ENCODE data around the gene RNU1-1.
"Not testable (repeated sequence)": the region's sequence is repeated elsewhere in the genome, so short reads cannot be mapped to it uniquely, and the experiment has no call there.

RNU1-1 gene

GRCh38 chr1:16535487-16535886 is 21.4 kb upstream of the RNU1-1 start:
- H3K4me1 Mint-ChIP-seq = peaks cover 15 to 22% of the 10 kb centered on the region in 2 donors
- peak in 1 of 2 donors; percentile 11 for ATAC-seq (replicated peaks)
- peak overlapping the region; percentile 89 for H3K27ac Mint-ChIP-seq
- H3K4me3 Mint-ChIP-seq = peak overlapping the region; percentile 79 to 83
- not testable (repeated sequence) for H3K36me3 Mint-ChIP-seq, DNase-seq, H3K9me3 Mint-ChIP-seq
- peaks cover 15 to 31% of the 10 kb centered on the region in 2 donors for H3K27me3 Mint-ChIP-seq

GRCh38 chr1:16534829-16535456 is 20.9 kb upstream of the RNU1-1 start:
- Mint-ChIP-seq H3K4me1 (peaks cover 11 to 18% of the 10 kb centered on the region in 2 donors), H3K27ac (peak overlapping the region; percentile 89), H3K4me3 (peak overlapping the region; percentile 79 to 83), H3K27me3 (peaks cover 15 to 33% of the 10 kb centered on the region in 2 donors)
- H3K36me3 Mint-ChIP-seq, H3K9me3 Mint-ChIP-seq: not testable (repeated sequence)
- peak; percentile 70 to 85 for ATAC-seq (replicated peaks)
- DNase-seq = peak; percentile 44

- H3K36me3 Mint-ChIP-seq, DNase-seq, H3K27ac Mint-ChIP-seq, H3K9me3 Mint-ChIP-seq: not testable (repeated sequence)
- H3K4me3 Mint-ChIP-seq = peak overlapping the region; percentile 79 to 83
- peaks cover 11 to 18% of the 10 kb centered on the region in 2 donors for H3K4me1 Mint-ChIP-seq
- ATAC-seq (replicated peaks) = peak in 1 of 2 donors; percentile 22
- H3K27me3 Mint-ChIP-seq = peaks cover 15 to 37% of the 10 kb centered on the region in 2 donors
Measured at GRCh38 chr1:16534239-16534828, 20.2 kb upstream of the RNU1-1 start.

GRCh38 chr1:16532235-16532991 is 18.3 kb upstream of the RNU1-1 start:
- ATAC-seq (replicated peaks); H3K27ac Mint-ChIP-seq; H3K9me3 Mint-ChIP-seq; H3K4me3 Mint-ChIP-seq; H3K36me3 Mint-ChIP-seq; DNase-seq: not testable (repeated sequence)
- Mint-ChIP-seq H3K27me3 (peaks cover 15 to 37% of the 10 kb centered on the region in 2 donors), H3K4me1 (peaks cover 7 to 18% of the 10 kb centered on the region in 2 donors)

- H3K9me3 Mint-ChIP-seq; H3K4me3 Mint-ChIP-seq; H3K4me1 Mint-ChIP-seq; DNase-seq; ATAC-seq (replicated peaks); H3K27ac Mint-ChIP-seq; H3K36me3 Mint-ChIP-seq: not testable (repeated sequence)
- peaks cover 22 to 33% of the 10 kb centered on the region in 2 donors for H3K27me3 Mint-ChIP-seq
Measured at GRCh38 chr1:16528338-16528737, 14.3 kb upstream of the RNU1-1 start.

GRCh38 chr1:16525769-16526168 is 11.7 kb upstream of the RNU1-1 start:
- H3K27ac Mint-ChIP-seq; DNase-seq; H3K9me3 Mint-ChIP-seq; H3K4me1 Mint-ChIP-seq; H3K36me3 Mint-ChIP-seq; ATAC-seq (replicated peaks); H3K4me3 Mint-ChIP-seq: not testable (repeated sequence)
- peaks cover 14 to 21% of the 10 kb centered on the region in 2 donors for H3K27me3 Mint-ChIP-seq

GRCh38 chr1:16521679-16522078 is 7.6 kb upstream of the RNU1-1 start:
- not testable (repeated sequence) for ATAC-seq (replicated peaks); H3K36me3 Mint-ChIP-seq; DNase-seq; H3K9me3 Mint-ChIP-seq; H3K4me3 Mint-ChIP-seq; H3K27ac Mint-ChIP-seq
- H3K27me3 Mint-ChIP-seq = peaks cover 31 to 50% of the 10 kb centered on the region in 2 donors
- H3K4me1 Mint-ChIP-seq = peaks cover 2 to 13% of the 10 kb centered on the region in 2 donors

GRCh38 chr1:16521288-16521583 is 7.2 kb upstream of the RNU1-1 start:
- Mint-ChIP-seq H3K4me1 (peaks cover 2 to 13% of the 10 kb centered on the region in 2 donors), H3K27me3 (peaks cover 31 to 50% of the 10 kb centered on the region in 2 donors), H3K9me3 (no peaks in the 10 kb centered on the region), H3K4me3 (no peak overlapping the region), H3K27ac (no peak overlapping the region), H3K36me3 (no peaks in the 10 kb centered on the region)
- ATAC-seq (replicated peaks) = no peak
- no peak for DNase-seq

GRCh38 chr1:16520435-16521287 is 6.6 kb upstream of the RNU1-1 start:
- ATAC-seq (replicated peaks); H3K9me3 Mint-ChIP-seq; H3K36me3 Mint-ChIP-seq; DNase-seq: not testable (repeated sequence)
- peak overlapping the region; percentile 65 for H3K27ac Mint-ChIP-seq
- peaks cover 2 to 13% of the 10 kb centered on the region in 2 donors for H3K4me1 Mint-ChIP-seq
- H3K4me3 Mint-ChIP-seq = peak overlapping the region; percentile 39 to 65
- peaks cover 31 to 50% of the 10 kb centered on the region in 2 donors for H3K27me3 Mint-ChIP-seq

GRCh38 chr1:16519255-16519951 is 5.3 kb upstream of the RNU1-1 start:
- not testable (repeated sequence) for ATAC-seq (replicated peaks); H3K9me3 Mint-ChIP-seq; DNase-seq; H3K36me3 Mint-ChIP-seq; H3K4me3 Mint-ChIP-seq; H3K27ac Mint-ChIP-seq
- H3K4me1 Mint-ChIP-seq = peaks cover 2 to 13% of the 10 kb centered on the region in 2 donors
- peaks cover 25 to 44% of the 10 kb centered on the region in 2 donors for H3K27me3 Mint-ChIP-seq

GRCh38 chr1:16518913-16519254 is 4.8 kb upstream of the RNU1-1 start:
- H3K9me3 Mint-ChIP-seq; H3K4me3 Mint-ChIP-seq; ATAC-seq (replicated peaks); H3K27ac Mint-ChIP-seq; H3K36me3 Mint-ChIP-seq; DNase-seq: not testable (repeated sequence)
- Mint-ChIP-seq H3K27me3 (peaks cover 24 to 41% of the 10 kb centered on the region in 2 donors), H3K4me1 (peaks cover 2 to 13% of the 10 kb centered on the region in 2 donors)

GRCh38 chr1:16516694-16517410 is 2.8 kb upstream of the RNU1-1 start:
- not testable (repeated sequence) for H3K36me3 Mint-ChIP-seq; H3K4me3 Mint-ChIP-seq; ATAC-seq (replicated peaks); H3K9me3 Mint-ChIP-seq; H3K27ac Mint-ChIP-seq; DNase-seq
- H3K27me3 Mint-ChIP-seq = peaks cover 24 to 41% of the 10 kb centered on the region in 2 donors
- H3K4me1 Mint-ChIP-seq = peaks cover 2 to 13% of the 10 kb centered on the region in 2 donors

GRCh38 chr1:16513412-16514106 is 526 bp downstream of the RNU1-1 start:
- H3K4me1 Mint-ChIP-seq, H3K27ac Mint-ChIP-seq, H3K9me3 Mint-ChIP-seq, H3K4me3 Mint-ChIP-seq, H3K36me3 Mint-ChIP-seq: not testable (repeated sequence)
- peaks cover 5 to 17% of the 10 kb centered on the region in 2 donors for H3K27me3 Mint-ChIP-seq
- DNase-seq (peak; percentile 100), ATAC-seq (replicated peaks) (peak; percentile 93 to 96)
